ENCODE results near the gene SLC9A9.
"Not testable (repeated sequence)": the region's sequence is repeated elsewhere in the genome, so short reads cannot be mapped to it uniquely, and the experiment has no call there.

SLC9A9 gene

DNA sequence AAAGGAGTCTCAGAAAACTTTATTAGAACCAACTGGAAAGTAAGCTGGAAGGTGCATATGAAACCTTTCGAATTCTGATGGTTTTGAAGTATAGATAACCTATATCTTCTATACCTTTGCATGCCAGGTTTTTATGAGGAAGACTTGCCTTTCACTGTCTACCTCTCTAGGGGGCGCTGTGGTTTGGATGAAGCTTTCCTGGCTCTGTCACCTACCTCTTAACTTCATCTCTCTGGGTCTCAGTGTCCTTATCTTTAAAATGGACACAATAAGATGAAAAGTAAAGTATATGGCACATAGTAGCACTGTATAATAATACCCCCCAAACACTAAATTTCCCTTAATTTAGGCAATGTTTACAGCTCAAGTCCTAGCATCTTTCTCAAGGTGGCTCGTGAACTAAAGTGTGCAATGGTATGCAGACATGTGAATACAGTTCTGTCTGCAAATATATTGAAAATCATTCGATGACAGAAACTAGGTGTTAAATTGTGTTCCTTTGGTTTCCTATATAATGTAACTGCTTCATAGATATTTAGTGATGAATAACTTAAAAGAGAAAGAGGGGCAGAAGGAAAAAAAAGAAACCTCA is 414.4 kb downstream of the SLC9A9 start:
- DNase-seq (ENCODE audit: low spot score): no peak
- TF ChIP-seq, protein P1, sequence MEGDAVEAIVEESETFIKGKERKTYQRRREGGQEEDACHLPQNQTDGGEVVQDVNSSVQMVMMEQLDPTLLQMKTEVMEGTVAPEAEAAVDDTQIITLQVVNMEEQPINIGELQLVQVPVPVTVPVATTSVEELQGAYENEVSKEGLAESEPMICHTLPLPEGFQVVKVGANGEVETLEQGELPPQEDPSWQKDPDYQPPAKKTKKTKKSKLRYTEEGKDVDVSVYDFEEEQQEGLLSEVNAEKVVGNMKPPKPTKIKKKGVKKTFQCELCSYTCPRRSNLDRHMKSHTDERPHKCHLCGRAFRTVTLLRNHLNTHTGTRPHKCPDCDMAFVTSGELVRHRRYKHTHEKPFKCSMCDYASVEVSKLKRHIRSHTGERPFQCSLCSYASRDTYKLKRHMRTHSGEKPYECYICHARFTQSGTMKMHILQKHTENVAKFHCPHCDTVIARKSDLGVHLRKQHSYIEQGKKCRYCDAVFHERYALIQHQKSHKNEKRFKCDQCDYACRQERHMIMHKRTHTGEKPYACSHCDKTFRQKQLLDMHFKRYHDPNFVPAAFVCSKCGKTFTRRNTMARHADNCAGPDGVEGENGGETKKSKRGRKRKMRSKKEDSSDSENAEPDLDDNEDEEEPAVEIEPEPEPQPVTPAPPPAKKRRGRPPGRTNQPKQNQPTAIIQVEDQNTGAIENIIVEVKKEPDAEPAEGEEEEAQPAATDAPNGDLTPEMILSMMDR (IDR thresholded peaks at IDR 0.05): no peak
- Histone ChIP-seq H3K4me3 (no peak overlapping the region), H3K27ac (no peak overlapping the region)

DNA sequence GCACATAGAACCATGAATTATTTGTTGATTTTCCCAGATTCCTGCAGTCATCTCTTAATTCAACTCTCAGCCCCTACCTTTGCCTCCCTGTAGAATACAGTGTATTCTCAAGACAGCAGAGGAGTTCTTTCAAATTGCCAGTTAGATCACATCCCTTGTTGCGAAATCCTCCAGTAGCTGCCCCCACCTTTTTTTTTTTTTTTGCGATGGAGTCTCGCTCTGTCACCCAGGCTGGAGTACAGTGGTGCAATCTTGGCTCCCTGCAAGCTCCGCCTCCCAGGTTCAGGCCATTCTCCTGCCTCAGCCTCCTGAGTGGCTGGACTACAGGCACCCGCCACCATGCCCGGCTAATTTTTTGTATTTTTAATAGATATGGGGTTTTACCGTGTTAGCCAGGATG is 417.0 kb downstream of the SLC9A9 start:
- DNase-seq (ENCODE audit: low spot score); H3K27ac ChIP-seq: not testable (repeated sequence)

DNA sequence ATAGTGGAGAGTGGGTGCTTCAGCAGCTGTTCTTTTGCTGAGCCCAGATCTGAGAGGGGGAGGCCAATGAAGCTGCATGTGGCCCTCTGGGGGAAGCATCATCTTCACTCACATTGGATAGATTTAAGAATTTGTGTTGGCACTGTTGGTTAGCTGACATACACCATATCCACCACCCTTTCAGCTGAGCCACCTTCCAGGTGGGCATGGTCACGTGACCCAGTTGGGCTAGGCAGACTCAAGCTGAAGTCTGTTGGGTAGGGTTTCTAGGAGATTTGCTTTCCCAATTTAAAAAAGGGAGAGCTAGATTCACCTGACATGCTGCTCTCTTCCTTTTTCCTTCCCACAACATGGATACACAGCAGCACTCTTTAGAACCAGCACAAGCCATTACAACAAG is 417.7 kb downstream of the SLC9A9 start:
- Histone ChIP-seq H3K4me3 (no peak overlapping the region), H3K27ac (no peak overlapping the region)
- TF ChIP-seq, protein P1 (IDR thresholded peaks at IDR 0.05): no peak
- DNase-seq (ENCODE audit: low spot score): no peak

More for the DNA sequence above, 417.0 kb downstream of the SLC9A9 start:
- H3K4me3 ChIP-seq: not testable (repeated sequence)

DNA sequence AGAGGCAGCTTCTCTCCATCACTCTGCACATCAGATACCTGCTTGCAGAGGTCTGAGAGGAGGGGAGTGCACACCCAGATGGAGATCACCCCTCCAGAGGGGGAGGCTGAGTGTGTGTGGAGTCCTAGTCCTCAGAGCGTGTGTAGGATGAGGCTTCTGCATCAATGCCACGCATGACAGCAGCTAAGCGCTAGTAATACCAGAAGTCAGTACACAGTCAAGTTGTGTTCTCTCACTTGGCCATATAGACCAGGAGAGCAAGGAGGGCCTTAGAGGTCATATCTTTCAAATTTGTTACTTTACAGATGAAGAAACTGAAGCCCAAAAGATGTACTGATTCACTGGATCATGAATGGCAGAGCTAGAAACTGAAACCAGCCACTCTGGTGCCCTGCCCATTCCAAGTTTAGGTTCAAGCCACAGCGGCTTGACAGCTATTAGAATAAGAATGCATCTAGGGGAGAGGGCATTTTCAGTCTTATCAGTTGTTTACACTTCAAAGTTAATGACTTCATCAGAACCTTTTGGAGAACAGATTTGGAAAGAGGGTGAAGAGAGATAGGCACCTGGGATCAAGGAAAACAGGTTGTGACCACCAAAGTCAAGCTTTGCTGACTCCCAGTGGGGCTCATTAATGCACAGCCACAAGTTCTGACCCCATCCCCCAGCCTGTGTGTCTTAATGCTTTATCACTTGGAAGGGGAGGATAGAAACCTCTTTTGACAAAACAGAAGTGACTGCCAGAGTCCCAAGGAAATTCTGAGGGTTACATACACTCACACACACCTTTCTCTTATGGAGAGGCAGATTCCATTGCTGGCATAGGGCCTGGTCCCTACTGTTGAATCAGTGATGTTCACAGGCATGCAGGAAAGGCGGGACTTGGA is 418.4 kb downstream of the SLC9A9 start:
- TF ChIP-seq, protein P1 (IDR thresholded peaks at IDR 0.05): no peak
- no peak for DNase-seq (ENCODE audit: low spot score)
- H3K27ac ChIP-seq: no peak overlapping the region
- no peak overlapping the region for H3K4me3 ChIP-seq

DNA sequence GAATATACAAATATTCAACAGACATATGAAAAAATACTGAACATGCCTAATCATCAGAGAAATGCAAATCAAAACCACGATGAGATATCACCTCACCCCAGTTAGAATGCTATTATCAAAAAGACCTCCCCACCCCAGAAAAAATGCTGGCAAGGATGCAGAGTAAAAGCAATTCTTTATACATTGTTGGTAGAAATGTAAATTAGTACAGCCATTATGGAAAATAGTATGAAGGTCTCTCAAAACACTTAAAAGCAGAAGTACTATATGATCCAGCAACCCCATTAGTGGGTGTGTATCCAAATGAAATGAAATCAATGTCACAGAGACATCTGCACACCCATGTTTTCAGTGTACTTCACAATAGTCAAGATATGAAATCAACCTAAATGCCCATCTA is 420.0 kb downstream of the SLC9A9 start:
- TF ChIP-seq, protein P1 (IDR thresholded peaks at IDR 0.05): no peak
- Histone ChIP-seq H3K4me3 (no peak overlapping the region), H3K27ac (no peak overlapping the region)
- DNase-seq (ENCODE audit: low spot score): no peak

DNA sequence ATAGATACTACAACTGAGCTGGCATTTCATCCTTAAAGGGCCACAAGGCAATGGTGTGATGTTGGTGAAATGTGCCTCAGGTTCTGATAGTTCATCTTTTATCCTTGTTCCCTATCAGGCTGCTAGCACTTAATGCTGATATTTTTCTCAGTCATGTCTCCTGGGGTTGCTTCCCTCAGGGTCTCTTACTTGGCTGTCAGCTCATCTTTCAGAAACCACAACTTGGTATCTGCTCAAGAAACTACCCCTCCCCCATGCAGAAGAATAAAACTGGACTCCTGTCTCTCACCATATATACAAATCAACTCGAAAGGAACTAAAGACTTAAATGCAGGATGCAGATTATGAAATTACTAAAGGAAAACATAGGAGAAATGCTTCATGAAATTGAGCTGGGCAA is 420.6 kb downstream of the SLC9A9 start:
- no peak overlapping the region for H3K4me3 ChIP-seq
- no peak overlapping the region for H3K27ac ChIP-seq
- DNase-seq (ENCODE audit: low spot score): no peak
- TF ChIP-seq, protein P1 (IDR thresholded peaks at IDR 0.05): no peak

DNA sequence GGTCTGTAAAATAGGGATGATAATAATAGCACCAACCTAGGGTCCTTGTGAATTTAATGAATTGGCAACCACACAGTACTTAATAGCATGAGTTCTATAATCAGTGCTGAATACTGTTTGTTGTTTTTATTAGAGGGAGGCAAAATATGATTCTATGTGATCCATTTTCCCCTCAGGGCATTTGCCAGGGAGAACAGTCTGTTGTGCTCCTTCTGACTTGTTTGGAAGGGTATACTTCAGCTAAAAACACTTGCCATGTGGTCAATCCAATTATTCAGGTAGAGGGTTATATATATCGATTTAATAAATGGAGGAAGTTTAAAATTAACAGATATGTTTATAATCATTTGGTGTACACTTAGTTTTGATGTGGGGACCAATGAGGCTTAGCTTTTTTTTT is 423.4 kb downstream of the SLC9A9 start:
- Histone ChIP-seq H3K4me3 (no peak overlapping the region), H3K27ac (no peak overlapping the region)
- TF ChIP-seq, protein P1 (IDR thresholded peaks at IDR 0.05): no peak
- DNase-seq (ENCODE audit: low spot score): no peak

Measured in coronary artery (tissue), 2 donors.